Parathyroid adenoma (tissue), 2 donors: ENCODE measurements around the gene ALG2.

Experiments used
- H2AFZ ChIP-seq: fragments of 300-600 bp; sonication (generic); one replicate; pipeline ENCODE4 v1.7.0; 2017; ENCODE audit warnings: antibody characterized with exemption, mild to moderate bottlenecking
- H3K27ac ChIP-seq: fragments of 300-600 bp; sonication (generic); one replicate; pipeline ENCODE4 v1.7.0; 2017
- H3K27me3 ChIP-seq: fragments of 300-600 bp; sonication (generic); one replicate; pipeline ENCODE4 v1.7.0; 2017; ENCODE audit warnings: low read length; ENCODE audit not compliant: control insufficient read depth, insufficient read depth
- H3K36me3 ChIP-seq: fragments of 300-600 bp; sonication (generic); one replicate; pipeline ENCODE4 v1.7.0; 2017; ENCODE audit warnings: low read length; ENCODE audit not compliant: control insufficient read depth, insufficient read depth
- H3K4me1 ChIP-seq: fragments of 300-600 bp; sonication (generic); one replicate; pipeline ENCODE4 v1.7.0; 2017; ENCODE audit warnings: control low read depth
- H3K4me2 ChIP-seq: fragments of 300-600 bp; sonication (generic); one replicate; pipeline ENCODE4 v1.7.0; 2017; ENCODE audit warnings: low read length
- H3K4me3 ChIP-seq: fragments of 300-600 bp; sonication (generic); one replicate; pipeline ENCODE4 v1.7.0; 2017; ENCODE audit warnings: low read depth, low read length
- H3K79me2 ChIP-seq: fragments of 300-600 bp; sonication (generic); one replicate; pipeline ENCODE4 v1.7.0; 2017; ENCODE audit warnings: control low read depth
- H3K9ac ChIP-seq: fragments of 300-600 bp; sonication (generic); one replicate; pipeline ENCODE4 v1.7.0; 2017; ENCODE audit warnings: mild to moderate bottlenecking
- H3K9me3 ChIP-seq: fragments of 300-600 bp; sonication (generic); one replicate; pipeline ENCODE4 v1.7.0; 2017; ENCODE audit warnings: low read length; ENCODE audit not compliant: control insufficient read depth
- CTCF ChIP-seq: fragments of 300-600 bp; sonication (generic); IDR thresholded peaks from one replicate; pipeline ENCODE4 v1.7.0; 2017; ENCODE audit warnings: antibody characterized with exemption, mild to moderate bottlenecking
- donor health status: primary hyperparathyroidism.

Gene ALG2

GRCh38 chr9:99235069-99235468 is 13.3 kb upstream of the ALG2 start:
- Histone ChIP-seq H3K27ac (no peak overlapping the region), H2AFZ (no peak overlapping the region), H3K4me2 (no peak overlapping the region), H3K79me2 (no peaks in the 10 kb centered on the region), H3K9me3 (no peaks in the 10 kb centered on the region), H3K36me3 (no peaks in the 10 kb centered on the region), H3K4me3 (no peak overlapping the region), H3K4me1 (no peaks in the 10 kb centered on the region), H3K9ac (no peak overlapping the region), H3K27me3 (no peaks in the 10 kb centered on the region)
- TF ChIP-seq CTCF: no peak

DNA sequence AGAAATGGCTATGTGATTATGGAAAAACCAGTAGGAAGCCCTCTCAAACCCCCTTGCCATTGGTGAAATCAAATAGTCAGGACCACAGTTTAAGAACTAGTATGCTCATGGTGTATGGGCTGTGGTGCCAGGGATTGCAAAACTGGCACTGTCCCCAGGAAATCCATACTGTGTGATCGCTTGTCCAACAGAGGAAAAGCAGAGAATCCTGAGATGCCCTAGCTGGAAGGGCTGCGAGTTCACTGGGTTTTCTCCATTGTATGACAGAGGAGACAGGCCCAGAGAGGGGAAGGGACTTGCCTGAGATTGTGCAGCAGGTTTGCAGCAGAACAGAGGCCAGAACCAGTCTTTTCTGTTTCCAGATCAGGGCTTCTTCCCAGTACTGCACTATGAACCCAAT is 12.9 kb upstream of the ALG2 start:
- Histone ChIP-seq H3K27ac (no peak overlapping the region), H3K79me2 (no peaks in the 10 kb centered on the region), H3K4me3 (no peak overlapping the region), H3K36me3 (no peaks in the 10 kb centered on the region), H3K27me3 (no peaks in the 10 kb centered on the region), H2AFZ (no peak overlapping the region), H3K9me3 (no peaks in the 10 kb centered on the region), H3K4me1 (no peaks in the 10 kb centered on the region), H3K4me2 (no peak overlapping the region), H3K9ac (no peak overlapping the region)
- TF ChIP-seq CTCF: no peak

DNA sequence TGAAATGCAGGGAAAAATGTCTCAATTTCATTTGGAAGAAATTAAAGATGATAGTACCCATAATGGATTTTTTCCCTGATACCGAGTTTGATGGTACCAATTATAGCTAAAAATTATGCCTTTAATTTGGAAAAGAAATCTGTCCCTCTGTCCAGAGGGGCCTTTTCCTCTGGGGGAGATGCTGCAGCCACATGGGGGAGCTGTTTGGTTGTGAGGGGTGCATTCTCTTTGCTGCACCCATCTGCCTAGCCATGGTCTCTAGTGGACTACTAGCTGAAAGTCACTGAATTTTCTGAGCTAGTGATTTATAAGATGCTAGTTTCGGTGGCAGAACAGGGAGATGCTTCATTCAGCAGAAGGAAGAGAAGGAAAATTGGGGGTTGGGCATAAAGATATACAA is 10.0 kb upstream of the ALG2 start:
- no peak overlapping the region for H3K4me2 ChIP-seq
- no peaks in the 10 kb centered on the region for H3K9me3 ChIP-seq
- no peaks in the 10 kb centered on the region for H3K79me2 ChIP-seq
- peak; percentile 10 for TF ChIP-seq CTCF
- H3K9ac ChIP-seq: no peak overlapping the region
- no peaks in the 10 kb centered on the region for H3K27me3 ChIP-seq
- no peaks in the 10 kb centered on the region for H3K4me1 ChIP-seq
- H3K36me3 ChIP-seq: no peaks in the 10 kb centered on the region
- H3K4me3 ChIP-seq: no peak overlapping the region
- no peak overlapping the region for H2AFZ ChIP-seq
- H3K27ac ChIP-seq: no peak overlapping the region

- Histone ChIP-seq H3K4me2 (no peak overlapping the region), H3K27me3 (no peaks in the 10 kb centered on the region), H3K27ac (no peak overlapping the region), H3K36me3 (no peaks in the 10 kb centered on the region), H3K4me1 (no peaks in the 10 kb centered on the region), H3K9ac (no peak overlapping the region), H3K79me2 (no peaks in the 10 kb centered on the region), H3K4me3 (no peak overlapping the region), H3K9me3 (no peaks in the 10 kb centered on the region), H2AFZ (no peak overlapping the region)
- no peak for TF ChIP-seq CTCF
These were observed 8.5 kb upstream of the ALG2 start for GRCh38 chr9:99230206-99230605.

DNA sequence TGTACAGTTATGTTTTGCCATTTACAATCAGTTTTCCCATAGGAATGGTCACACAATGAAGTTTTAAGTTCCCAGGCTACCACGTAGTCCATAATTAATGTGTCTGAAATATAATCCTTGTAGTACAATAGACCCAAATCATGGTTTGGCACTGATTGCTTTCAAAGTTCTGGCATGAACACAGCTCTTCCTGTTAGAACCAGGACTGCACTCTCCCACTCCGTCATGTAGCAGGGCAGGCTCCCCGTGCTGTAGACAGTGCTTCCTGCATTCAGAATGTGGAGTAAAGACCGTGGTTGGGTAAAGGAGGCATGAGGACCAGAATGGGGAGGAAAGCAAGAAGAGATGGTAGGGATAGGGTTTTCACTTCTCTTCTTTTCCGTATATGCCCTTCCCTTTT is 4.3 kb upstream of the ALG2 start:
- no peak overlapping the region for H3K4me2 ChIP-seq
- no peak for TF ChIP-seq CTCF
- no peaks in the 10 kb centered on the region for H3K36me3 ChIP-seq
- no peaks in the 10 kb centered on the region for H3K9me3 ChIP-seq
- H3K4me1 ChIP-seq: no peaks in the 10 kb centered on the region
- no peak overlapping the region for H3K9ac ChIP-seq
- no peak overlapping the region for H2AFZ ChIP-seq
- H3K27ac ChIP-seq: no peak overlapping the region
- H3K27me3 ChIP-seq: no peaks in the 10 kb centered on the region
- H3K4me3 ChIP-seq: no peak overlapping the region
- H3K79me2 ChIP-seq: peaks cover 17% of the 10 kb centered on the region
